ENCODE results near the gene SLC25A21.

The SLC25A21 gene

DNA sequence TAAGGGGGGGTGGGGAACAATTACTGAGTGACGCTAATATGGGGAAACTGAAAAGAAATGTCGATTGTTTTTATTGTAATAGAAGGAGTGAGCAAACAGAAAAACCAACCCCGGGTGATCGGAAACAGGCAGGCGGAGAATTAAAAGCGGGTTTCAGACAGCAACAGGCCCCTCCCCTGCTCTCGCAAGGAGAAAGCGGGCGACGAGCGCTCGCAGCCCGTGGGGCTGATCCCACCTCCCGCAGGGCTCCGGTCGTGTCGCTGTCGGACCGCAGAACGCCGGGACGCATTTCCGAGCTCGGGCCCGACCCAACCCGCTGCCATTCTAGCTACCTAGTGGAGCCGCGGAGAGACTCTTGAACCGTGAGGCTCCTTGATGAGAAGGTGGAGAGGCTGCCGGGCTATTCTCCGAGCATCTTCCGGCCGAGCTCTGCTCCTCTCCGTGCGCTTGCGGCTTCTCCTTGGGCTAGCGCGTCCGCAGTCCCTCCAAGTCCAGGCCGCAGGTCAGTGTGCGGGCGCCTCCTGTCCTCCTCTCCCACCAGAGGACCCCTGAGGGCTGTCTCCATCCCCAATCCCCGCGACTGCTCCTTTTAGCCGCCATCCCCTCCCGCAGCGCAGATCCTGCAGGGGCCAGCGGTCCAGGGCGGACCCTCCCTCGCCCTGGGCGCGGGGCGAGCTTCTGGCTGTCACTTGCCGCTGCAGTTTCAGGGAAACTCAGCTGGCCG lies 514.8 kb downstream of the SLC25A21 start:
- no peak for DNase-seq (ENCODE audit: low read depth in 1 of 2, low spot score in 1 of 2)

DNA sequence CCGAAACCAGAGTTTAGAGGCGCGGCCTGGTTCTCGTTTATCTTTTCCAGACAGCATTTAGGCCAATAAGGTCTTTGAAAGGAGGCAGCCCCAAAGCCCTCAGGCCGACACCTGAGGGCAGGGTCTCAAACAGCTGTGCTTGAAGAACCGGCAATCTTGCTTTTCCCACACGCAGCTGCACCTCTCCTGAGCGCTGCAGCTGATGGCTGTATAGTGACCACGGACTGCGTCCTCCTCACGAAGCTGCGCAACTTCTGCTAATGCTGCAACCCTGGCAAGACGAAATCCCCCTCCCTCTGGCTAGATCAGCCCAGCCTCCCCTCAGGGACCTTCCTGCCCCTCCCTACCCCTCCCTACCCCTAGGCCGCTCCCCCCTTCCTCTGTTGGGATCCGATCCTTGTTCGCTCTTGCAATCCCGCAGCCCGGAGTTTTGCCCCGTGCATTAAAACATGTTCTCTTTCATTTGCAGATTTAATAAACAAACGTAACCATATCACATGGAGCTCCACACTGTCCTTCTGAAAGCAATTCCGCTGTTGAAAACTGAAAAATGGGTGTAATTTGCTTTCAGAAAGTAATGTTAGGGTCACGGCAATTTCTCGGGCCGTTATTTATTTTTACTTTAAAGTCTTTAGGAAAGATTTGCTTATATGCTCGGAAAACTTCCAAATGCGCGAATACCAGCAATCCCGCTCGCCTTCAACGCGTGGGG lies 515.6 kb downstream of the SLC25A21 start:
- no peak for DNase-seq (ENCODE audit: low read depth in 1 of 2, low spot score in 1 of 2)

DNA sequence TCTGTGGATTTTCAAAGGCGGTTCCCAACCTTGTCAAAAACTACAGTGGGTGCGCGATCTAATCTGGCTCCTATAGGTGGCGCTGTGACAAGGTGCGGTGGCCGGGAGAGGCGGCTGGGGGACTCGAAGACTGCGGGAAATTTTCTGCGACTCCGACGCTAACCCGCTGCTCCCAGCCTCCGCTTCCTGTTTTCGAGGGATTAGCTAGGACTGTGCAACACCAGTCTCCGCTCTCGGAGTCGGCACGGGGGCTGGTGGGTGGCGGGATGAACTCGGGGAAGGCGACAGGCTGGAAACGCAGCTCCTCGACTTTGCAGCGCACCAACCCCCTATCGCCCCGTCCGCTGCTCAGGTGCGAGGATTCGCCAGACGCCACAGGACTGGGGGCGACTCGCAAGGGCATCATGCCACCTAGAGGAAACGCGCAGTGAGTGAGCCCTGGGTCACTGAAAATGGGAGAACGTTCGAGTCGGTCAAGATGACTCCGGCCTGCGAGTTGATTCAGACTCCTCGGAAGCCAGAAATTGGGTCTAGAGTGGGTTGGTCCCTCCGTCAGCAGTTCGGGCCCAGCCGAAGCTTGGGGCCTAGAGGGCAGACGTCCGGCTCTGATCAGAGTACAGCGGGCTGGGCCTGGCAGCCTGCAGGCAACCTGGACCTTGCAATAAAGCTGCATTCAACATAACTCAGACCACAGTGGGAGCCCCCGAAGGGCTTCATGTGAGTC lies 516.3 kb downstream of the SLC25A21 start:
- DNase-seq (ENCODE audit: low read depth in 1 of 2, low spot score in 1 of 2) = no peak

DNA sequence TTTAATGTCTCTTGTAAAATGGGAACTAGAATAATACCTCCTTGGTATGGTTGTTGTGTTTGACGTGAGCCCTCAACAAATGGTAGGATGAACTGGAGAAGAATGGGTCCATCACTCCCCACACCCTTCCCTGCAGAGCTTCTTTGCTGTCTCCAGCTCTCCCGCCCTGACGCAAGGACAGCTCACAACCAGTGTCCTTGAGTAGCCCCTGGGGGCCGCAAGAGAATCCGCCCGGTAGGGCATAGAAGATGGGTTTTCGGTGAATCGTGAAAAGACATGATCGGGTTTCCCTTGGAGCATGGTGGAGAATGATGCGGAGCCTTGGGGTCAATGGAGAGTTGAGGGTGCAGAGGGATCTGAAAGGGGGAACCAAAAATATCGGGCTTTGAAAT lies 516.8 kb downstream of the SLC25A21 start:
- no peak for DNase-seq (ENCODE audit: low read depth in 1 of 2, low spot score in 1 of 2)

DNA sequence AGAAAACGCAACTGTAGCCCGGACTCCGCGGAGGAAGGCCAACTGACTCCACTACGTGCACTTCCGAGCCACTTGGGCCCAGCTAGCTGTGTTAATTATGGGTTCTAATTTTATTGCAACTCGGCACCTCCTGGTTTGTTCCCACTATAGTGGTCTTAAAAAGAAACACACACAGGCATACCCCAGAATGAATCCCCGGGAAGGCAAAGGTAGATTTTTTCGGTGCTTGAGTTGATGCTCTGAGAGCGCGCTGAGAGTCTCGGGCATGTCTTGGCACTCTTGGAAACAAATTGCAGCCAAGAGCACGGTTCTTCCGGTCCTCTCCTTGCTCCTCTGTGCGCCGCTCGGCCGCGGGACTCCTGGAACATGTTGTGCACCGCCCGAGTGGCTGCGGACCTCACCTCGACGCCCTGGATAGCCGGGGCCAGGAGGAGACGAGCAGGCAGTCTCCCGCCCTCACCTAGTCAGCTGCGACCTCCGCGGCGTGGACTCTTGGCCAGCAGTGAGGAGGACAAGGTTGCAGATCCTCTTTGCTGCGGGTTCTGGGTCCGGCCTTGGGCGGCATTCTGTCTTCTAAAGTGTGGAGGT lies 517.5 kb downstream of the SLC25A21 start:
- no peak for DNase-seq (ENCODE audit: low read depth in 1 of 2, low spot score in 1 of 2)

DNA sequence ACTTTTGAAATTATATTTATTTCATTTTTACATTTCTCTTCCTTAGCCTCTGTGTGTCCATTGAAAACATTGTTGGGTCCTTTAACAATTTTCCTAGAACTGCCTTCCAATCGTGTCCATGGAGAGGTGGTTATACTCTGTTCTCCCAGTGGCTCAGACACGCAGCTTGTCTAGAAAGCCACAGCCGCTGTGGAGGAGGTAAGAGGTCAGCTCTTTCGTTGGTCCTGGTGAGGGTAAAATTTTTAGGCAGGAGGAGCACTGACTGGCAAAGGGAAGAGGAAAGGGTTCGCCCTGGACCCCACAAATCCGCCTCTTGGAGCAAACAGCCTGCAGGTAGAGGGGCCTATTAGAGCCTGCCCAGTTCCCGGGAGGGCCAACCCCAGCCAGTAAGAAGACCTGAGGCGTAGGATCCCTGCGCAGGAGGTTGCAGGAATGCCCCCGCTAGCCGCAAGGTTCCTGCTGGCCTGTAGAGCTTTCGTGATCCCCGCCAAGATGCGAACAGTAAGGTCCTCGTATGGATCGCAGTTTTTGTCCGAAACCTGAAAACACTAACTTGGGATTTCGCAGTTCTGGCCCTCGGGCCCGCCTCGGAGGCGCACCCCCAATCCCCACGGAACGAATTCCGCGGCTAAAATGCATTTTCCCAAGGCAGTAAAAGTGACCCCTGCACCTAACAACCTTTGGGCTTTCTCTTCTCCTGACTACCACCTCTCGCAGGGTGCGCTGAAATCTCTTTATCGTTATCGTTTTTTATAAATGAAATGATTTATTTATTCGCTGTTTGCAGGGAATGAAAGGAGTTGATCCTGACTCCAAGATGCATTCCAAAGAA lies 518.2 kb downstream of the SLC25A21 start:
- no peak for DNase-seq (ENCODE audit: low read depth in 1 of 2, low spot score in 1 of 2)

DNA sequence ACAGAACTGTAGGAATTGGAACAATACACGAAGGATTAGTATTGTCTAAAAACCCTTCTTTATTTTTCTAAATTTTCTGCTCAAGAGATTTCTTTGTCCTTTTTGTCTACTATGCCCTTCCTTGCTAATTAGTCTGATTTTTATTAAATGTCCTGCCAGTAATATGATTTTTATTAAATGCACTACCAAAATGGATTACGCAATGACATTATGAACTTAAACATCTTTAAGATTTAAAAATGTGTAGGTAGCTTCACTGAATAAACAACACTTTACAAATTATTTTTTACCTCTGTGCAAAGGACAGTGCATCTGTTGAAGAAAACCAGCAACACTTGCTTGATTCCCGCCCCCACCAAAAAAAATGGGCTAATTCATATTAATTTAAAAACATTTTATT lies 519.0 kb downstream of the SLC25A21 start:
- no peak for DNase-seq (ENCODE audit: low read depth in 1 of 2, low spot score in 1 of 2)

DNA sequence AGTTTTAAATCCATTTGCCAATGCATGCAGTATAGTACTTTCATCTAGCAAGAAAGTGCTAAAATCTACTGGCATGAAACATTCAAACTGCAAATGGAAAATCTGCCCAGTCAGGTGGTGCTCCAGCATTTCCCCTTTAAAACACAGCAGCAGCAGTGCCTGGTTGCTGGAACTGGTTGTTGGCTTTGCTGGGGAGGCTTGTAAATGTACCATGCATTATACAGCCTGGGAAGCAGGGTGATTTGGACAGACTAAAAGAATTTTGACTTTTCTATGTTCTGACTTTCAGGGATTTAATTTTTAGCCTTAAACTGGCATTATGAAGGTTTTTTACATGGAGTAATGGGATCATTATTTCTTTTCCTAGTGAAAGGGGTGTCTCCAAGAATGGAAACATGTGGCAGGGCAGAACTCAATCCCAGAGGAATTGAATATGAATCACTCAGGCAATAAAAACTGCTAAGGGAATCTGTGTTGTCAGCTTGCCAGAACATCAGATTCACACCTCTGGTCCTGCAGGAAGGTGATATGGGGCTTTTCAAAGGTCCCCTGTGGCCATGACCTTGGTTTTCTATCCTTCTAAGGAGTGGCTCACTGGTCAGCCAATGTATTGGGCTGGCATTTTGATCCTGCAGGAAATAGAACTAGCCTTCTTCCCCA lies 519.7 kb downstream of the SLC25A21 start:
- no peak for DNase-seq (ENCODE audit: low read depth in 1 of 2, low spot score in 1 of 2)

DNA sequence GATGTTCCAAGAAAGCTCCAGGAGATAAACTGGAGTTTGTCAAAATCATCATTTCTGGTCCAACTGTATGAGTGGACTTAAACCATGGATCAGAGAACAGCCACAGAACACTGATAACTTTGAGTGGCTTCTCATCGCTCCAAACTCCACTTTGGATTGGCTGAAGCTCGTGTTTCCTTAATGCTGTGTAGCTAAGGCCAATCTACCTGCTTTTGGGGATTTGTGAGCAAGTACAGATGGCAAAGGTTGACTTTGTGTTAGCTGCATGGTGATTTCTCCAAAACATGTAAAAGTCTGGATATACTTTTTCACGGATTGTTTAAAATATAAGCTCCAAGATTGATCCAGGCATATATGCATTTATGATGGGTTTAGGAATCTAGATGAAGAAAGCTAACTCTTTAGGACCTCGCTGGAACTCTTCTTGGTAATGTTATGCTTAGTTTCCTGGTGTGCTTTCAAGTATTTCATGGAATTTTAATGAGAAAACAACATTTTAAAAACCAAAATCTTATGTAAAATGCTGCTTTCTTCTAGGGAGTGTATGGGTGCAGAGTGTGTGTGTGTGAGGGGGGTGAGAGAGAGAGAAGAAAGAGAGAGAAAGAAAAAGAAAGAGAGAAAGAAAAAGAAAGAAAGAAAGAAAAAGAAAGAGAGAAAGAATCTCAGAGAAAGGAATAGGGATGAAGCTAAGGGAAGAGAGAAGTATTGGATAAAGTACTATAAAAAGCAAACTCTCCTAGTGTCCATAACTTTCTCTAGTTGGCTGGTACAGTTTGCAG lies 522.3 kb downstream of the SLC25A21 start:
- no peak for DNase-seq (ENCODE audit: low read depth in 1 of 2, low spot score in 1 of 2)

DNA sequence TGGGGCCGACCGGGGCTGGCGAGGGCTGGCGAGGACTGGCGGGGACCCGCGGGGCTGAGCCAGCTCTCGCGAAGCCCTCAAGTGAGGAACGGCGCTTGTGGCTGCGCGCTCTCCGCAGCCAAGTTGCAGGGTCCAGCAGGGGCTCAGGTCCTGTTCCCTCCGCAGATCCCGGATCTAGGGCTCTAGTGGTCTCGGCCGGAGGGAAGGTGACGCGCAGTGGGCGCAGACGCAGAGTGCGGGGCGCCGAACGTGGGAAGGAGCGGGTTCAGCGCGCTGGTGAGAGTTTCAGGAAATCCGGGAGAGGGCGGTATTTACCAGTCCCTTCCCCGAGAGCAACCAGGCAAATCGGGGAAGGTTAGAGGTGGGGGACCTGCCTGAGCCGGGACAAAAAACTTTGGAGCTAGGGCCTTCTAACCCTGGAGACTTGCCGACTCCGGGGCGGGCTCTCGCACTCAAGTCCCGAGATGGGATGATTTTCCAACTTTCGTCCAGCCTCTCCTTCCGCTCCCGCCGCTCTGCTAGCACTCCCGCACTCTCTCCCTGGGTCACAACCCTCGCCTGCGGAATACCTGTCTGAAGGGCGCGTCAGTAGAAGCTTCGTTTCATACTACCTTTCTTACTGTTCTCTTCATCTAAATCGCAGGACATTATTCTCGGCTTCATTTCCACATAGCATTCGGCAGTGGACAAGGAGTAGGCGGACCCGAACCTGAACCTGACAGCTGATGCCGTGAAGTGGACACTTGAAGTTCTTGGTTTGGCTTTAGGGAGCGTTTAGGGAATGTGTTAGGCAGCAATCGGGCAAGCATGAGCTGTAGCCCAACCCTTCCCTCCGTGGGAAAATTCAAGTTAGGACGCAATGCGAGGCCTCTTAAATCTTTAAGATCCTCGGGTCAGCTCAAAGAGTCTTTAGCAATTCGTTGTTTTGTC lies 524.3 kb downstream of the SLC25A21 start:
- no peak for DNase-seq (ENCODE audit: low read depth in 1 of 2, low spot score in 1 of 2)

DNA sequence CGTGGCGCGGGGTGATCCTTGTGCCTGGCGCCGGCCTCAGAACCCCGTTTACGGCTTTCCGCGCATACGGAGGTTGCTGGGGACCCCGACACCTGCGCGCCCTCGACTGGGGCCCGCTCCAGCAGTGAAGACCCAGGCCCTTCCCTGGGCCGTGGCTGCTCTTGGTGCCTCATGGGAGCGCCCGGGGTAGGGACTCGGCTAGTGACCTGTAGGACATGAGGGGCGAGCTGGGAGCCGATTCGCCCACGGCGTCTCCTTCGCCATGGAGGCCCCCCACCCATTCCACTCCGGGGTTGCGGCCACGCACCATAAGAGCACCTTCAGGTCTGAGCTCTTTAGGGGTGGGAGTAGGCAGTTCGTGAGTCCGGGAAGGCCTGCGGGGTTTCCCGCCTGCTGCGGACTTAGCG lies 525.0 kb downstream of the SLC25A21 start:
- no peak for DNase-seq (ENCODE audit: low read depth in 1 of 2, low spot score in 1 of 2)

DNA sequence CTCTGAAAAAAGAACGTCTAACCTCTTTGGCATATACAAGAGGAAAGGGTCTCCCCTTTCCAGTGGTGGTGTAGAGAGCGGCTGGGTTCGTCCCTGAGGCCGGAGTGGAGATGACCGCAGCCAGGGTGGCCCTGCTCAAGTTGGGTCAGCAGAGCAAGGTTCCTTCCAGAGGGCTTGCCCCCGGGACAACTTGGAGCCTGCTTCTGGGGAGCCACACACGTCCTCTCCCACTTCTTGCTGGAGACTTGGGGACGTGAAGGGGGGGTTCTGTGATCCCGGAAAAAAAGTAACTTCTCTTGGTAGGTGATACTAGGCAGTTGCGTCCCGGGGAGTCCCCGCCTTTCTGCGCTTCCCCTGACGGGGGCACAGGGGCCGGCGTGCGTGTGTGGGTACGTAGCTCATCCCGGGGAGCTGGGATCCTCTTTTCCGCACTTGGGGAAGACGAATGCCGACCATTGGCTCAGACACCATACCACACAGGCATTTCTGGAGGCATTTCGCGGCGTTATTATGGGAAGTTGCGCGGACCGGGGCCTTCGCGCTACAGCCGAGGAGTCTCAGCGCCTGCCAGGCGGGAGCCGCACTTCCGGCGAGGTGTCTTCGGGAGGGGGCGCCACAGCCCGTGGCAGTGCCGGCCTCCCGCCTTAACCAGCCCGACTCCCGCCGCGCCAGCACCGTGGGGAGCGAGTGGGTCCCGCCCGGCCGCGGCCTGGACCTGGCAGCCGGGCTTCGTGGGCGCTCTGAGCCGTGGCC lies 525.6 kb downstream of the SLC25A21 start:
- no peak for DNase-seq (ENCODE audit: low read depth in 1 of 2, low spot score in 1 of 2)

DNA sequence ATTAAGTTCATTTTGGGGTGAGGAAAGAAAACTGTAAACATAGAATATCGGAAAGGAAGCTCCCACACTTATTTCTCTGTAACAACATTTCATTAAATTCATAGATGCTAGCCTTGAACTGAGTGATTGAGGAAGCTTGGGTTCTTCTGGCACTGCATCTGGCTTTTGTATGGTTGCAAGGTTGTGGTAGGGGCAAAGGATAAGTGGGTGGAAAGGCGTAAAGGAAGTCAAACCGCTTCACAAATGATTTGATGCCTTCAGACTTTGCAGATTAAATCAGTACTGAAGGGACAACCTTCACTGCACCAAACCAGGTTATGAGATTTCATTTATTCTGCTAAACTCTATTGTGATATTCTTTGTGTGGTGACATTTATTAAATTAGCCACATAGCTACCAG lies 538.8 kb downstream of the SLC25A21 start:
- DNase-seq (ENCODE audit: low read depth in 1 of 2, low spot score in 1 of 2) = no peak

Data from activated CD4-positive, alpha-beta T cell treated with anti-CD3 and anti-CD28 coated beads, Interleukin-2, amount 50 U/mL, for 24 hours (primary cell).